Activated gamma-delta T cell (primary cell): ENCODE data around the gene DDX25.

Source experiments
- DNase-seq: peaks from one replicate; lab custom pipeline; 2025; lab: John Stamatoyannopoulos, UW

The DDX25 gene

GRCh38 chr11:125935618-125936199 is 31.4 kb downstream of the DDX25 start:
- DNase-seq, result no peak

- DNase-seq, result no peak
Observed at GRCh38 chr11:125938418-125938817, 34.1 kb downstream of the DDX25 start.

GRCh38 chr11:125939081-125939521 is 34.8 kb downstream of the DDX25 start:
- no peak for DNase-seq

GRCh38 chr11:125940145-125940544 is 35.8 kb downstream of the DDX25 start:
- DNase-seq, result no peak

GRCh38 chr11:125941267-125941618 is 36.9 kb downstream of the DDX25 start:
- no peak for DNase-seq

- DNase-seq, result no peak
Observed at GRCh38 chr11:125941619-125942611, 37.6 kb downstream of the DDX25 start.

- no peak for DNase-seq
Observed at GRCh38 chr11:125942771-125943428, 38.6 kb downstream of the DDX25 start.

- DNase-seq, result no peak
Observed at GRCh38 chr11:125943661-125944349, 39.5 kb downstream of the DDX25 start.

GRCh38 chr11:125944350-125945010 is 40.2 kb downstream of the DDX25 start:
- DNase-seq, result no peak

GRCh38 chr11:125945011-125945796 is 40.9 kb downstream of the DDX25 start:
- DNase-seq, result no peak

GRCh38 chr11:125945797-125946520 is 41.7 kb downstream of the DDX25 start, which contains the start of gene VSIG10L2:
TSS of gene VSIG10L2 (plus strand) at chr11:125946044. CDS start at chr11:125946056, 12 bp downstream.
- no peak for DNase-seq

GRCh38 chr11:125946712-125947418 is 42.6 kb downstream of the DDX25 start:
- DNase-seq, result no peak

GRCh38 chr11:125947419-125948277 is 43.3 kb downstream of the DDX25 start:
- DNase-seq, result no peak

GRCh38 chr11:125948278-125949051 is 44.2 kb downstream of the DDX25 start:
- DNase-seq, result no peak

- DNase-seq, result no peak
Observed at GRCh38 chr11:125949271-125950177, 45.2 kb downstream of the DDX25 start.

GRCh38 chr11:125950178-125950490 is 45.8 kb downstream of the DDX25 start:
- DNase-seq, result no peak
